Measurements from ENCODE around the gene HAT1.

DNA sequence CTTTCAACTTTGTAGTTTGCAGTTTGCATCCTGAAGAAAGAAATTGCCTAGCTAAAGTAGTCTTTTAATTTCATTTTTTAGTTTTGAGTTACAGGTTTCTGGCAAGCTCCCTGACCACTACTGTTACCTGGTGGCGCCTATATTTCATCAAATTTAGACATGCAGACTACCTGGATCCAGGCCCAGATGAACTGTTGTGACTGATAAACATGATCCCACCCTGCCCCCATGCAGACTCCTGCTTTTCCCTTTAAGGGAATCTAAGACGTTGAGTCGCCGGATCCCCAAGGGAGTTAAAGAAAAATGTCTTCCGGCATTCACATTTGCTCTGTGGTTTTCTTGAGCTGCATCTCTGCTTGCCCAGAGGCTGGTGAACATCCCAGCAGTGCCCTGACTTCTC, 99.7 kb downstream of the HAT1 start:
- no peak for TF ChIP-seq POLR2A (IDR thresholded peaks at IDR 0.05; ENCODE audit: low read length)
- no peak for TF ChIP-seq GATA1 (IDR thresholded peaks at IDR 0.05; ENCODE audit: low read depth, low read length)
